Measurements from ENCODE around the gene TCEA3. TPM values are rescaled to one million over a fixed set of nuclear protein-coding genes. Genes with fewer than 3 reads are reported as not detected.
"Not testable (repeated sequence)": the region's sequence is repeated elsewhere in the genome, so short reads cannot be mapped to it uniquely, and the experiment has no call there.

TCEA3 gene
- total RNA-seq, 8 experiments from 2014 or later: 1.6 to 17.6 (median 2.9) TPM

- peak in 2 of 8 experiments; percentile 21 to 31 for ATAC-seq (replicated peaks in 6 of 8)
- in situ Hi-C loops (cut with MboI; ENCODE audit: low pct_unique_long_range_greater_than_20kb in 2 of 9, low sequenced_read_pairs in 9 of 9, unreplicated experiment in 9 of 9): no loop called here
Measured at GRCh38 chr1:23394181-23394580, 30.4 kb downstream of the TCEA3 start.

GRCh38 chr1:23393706-23394105 is 30.8 kb downstream of the TCEA3 start:
- H3K27ac ChIP-seq: no peak overlapping the region

More at GRCh38 chr1:23394181-23394580, 30.4 kb downstream of the TCEA3 start:
- WGBS, 10 experiments: 0 to 97% (median 78%) methylated on average over 1 to 4 of the region's 4 CpGs; no CpG with 5 or more reads in 2 of the 10 experiments
- H3K27ac ChIP-seq: no peak overlapping the region
- H3K4me3 ChIP-seq: no peak overlapping the region
- peaks cover 3 to 11% of the 10 kb centered on the region in 2 donors for H3K4me1 ChIP-seq (replicated peaks in 1 of 2)

GRCh38 chr1:23392125-23392855 is 32.3 kb downstream of the TCEA3 start:
- no peak overlapping the region for H3K27ac ChIP-seq
- in situ Hi-C loops (cut with MboI; ENCODE audit: low pct_unique_long_range_greater_than_20kb in 2 of 9, low sequenced_read_pairs in 9 of 9, unreplicated experiment in 9 of 9): no loop called here
- H3K4me3 ChIP-seq: no peak overlapping the region
- 29 to 82% (median 63%) methylated on average over 1 to 2 of the region's 2 CpGs; no CpG with 5 or more reads in 7 of the 10 experiments for WGBS, 10 experiments
- ATAC-seq (replicated peaks in 6 of 8): peak in 1 of 8 experiments; percentile 14
- peaks cover 3 to 11% of the 10 kb centered on the region in 2 donors for H3K4me1 ChIP-seq (replicated peaks in 1 of 2)

More at GRCh38 chr1:23393706-23394105, 30.8 kb downstream of the TCEA3 start:
- ATAC-seq (replicated peaks in 6 of 8): no peak
- H3K4me1 ChIP-seq (replicated peaks in 1 of 2): peaks cover 3 to 11% of the 10 kb centered on the region in 2 donors
- 60 to 98% (median 94%) methylated on average over 1 to 15 of the region's 15 CpGs; no CpG with 5 or more reads in 4 of the 10 experiments for WGBS, 10 experiments
- no peak overlapping the region for H3K4me3 ChIP-seq
- in situ Hi-C loops (cut with MboI; ENCODE audit: low pct_unique_long_range_greater_than_20kb in 2 of 9, low sequenced_read_pairs in 9 of 9, unreplicated experiment in 9 of 9): no loop called here

GRCh38 chr1:23389837-23390321 is 34.7 kb downstream of the TCEA3 start:
- no peak overlapping the region for H3K27ac ChIP-seq
- peak in 1 of 8 experiments; percentile 28 for ATAC-seq (replicated peaks in 6 of 8)
- no peak overlapping the region for H3K4me3 ChIP-seq
- WGBS, 10 experiments: 0 to 82% (median 73%) methylated on average over 1 to 9 of the region's 9 CpGs
- H3K4me1 ChIP-seq (replicated peaks in 1 of 2): peaks cover 0 to 11% of the 10 kb centered on the region in 2 donors
- in situ Hi-C loops (cut with MboI; ENCODE audit: low pct_unique_long_range_greater_than_20kb in 2 of 9, low sequenced_read_pairs in 9 of 9, unreplicated experiment in 9 of 9): no loop called here

- H3K4me1 ChIP-seq (replicated peaks in 1 of 2): peaks cover 0 to 6% of the 10 kb centered on the region in 2 donors
- H3K27ac ChIP-seq: no peak overlapping the region
- no peak for ATAC-seq (replicated peaks in 6 of 8)
- no peak overlapping the region for H3K4me3 ChIP-seq
- in situ Hi-C loops (cut with MboI; ENCODE audit: low pct_unique_long_range_greater_than_20kb in 2 of 9, low sequenced_read_pairs in 9 of 9, unreplicated experiment in 9 of 9): no loop called here
- WGBS, 10 experiments: 67 to 100% (median 89%) methylated on average over 1 to 7 of the region's 8 CpGs; no CpG with 5 or more reads in 4 of the 10 experiments
Measured at GRCh38 chr1:23387494-23387893, 37.1 kb downstream of the TCEA3 start.

- in situ Hi-C loops (cut with MboI; ENCODE audit: low pct_unique_long_range_greater_than_20kb in 2 of 9, low sequenced_read_pairs in 9 of 9, unreplicated experiment in 9 of 9): no loop called here
- 15 to 70% (median 45%) methylated on average over 1 to 14 of the region's 14 CpGs; no CpG with 5 or more reads in 2 of the 10 experiments for WGBS, 10 experiments
- Histone ChIP-seq H3K4me3 (no peak overlapping the region), H3K27ac (no peak overlapping the region), H3K4me1 (replicated peaks in 1 of 2) (peaks cover 0 to 6% of the 10 kb centered on the region in 2 donors)
- peak in 3 of 8 experiments; percentile 32 to 72 (median 65) for ATAC-seq (replicated peaks in 6 of 8)
Measured at GRCh38 chr1:23385119-23385621, 39.4 kb downstream of the TCEA3 start.

- Histone ChIP-seq H3K27ac (no peak overlapping the region), H3K4me1 (replicated peaks in 1 of 2) (peaks cover 0 to 6% of the 10 kb centered on the region in 2 donors), H3K4me3 (no peak overlapping the region)
- WGBS, 10 experiments: 30 to 100% (median 76%) methylated on average over 1 to 9 of the region's 11 CpGs; no CpG with 5 or more reads in 1 of the 10 experiments
- in situ Hi-C loops (cut with MboI; ENCODE audit: low pct_unique_long_range_greater_than_20kb in 2 of 9, low sequenced_read_pairs in 9 of 9, unreplicated experiment in 9 of 9): no loop called here
- peak in 1 of 8 experiments; percentile 9 for ATAC-seq (replicated peaks in 6 of 8)
Measured at GRCh38 chr1:23384312-23385058, 40.1 kb downstream of the TCEA3 start.

- H3K4me3 ChIP-seq: no peak overlapping the region
- ATAC-seq (replicated peaks in 6 of 8): no peak
- in situ Hi-C loops (cut with MboI; ENCODE audit: low pct_unique_long_range_greater_than_20kb in 2 of 9, low sequenced_read_pairs in 9 of 9, unreplicated experiment in 9 of 9): no loop called here
- no peak overlapping the region for H3K27ac ChIP-seq
- WGBS, 10 experiments: 0 to 100% (median 76%) methylated on average over 1 to 8 of the region's 8 CpGs; no CpG with 5 or more reads in 2 of the 10 experiments
- peaks cover 0 to 6% of the 10 kb centered on the region in 2 donors for H3K4me1 ChIP-seq (replicated peaks in 1 of 2)
Measured at GRCh38 chr1:23383577-23384311, 40.8 kb downstream of the TCEA3 start.

- Histone ChIP-seq H3K4me1 (replicated peaks in 1 of 2) (peaks cover 10 to 19% of the 10 kb centered on the region in 2 donors), H3K4me3 (no peak overlapping the region), H3K27ac (no peak overlapping the region)
- no peak for ATAC-seq (replicated peaks in 6 of 8)
- 61 to 89% (median 79%) methylated on average over 1 to 5 of the region's 5 CpGs for WGBS, 10 experiments
- in situ Hi-C loops (cut with MboI; ENCODE audit: low pct_unique_long_range_greater_than_20kb in 2 of 9, low sequenced_read_pairs in 9 of 9, unreplicated experiment in 9 of 9): no loop called here
Measured at GRCh38 chr1:23381233-23381885, 43.2 kb downstream of the TCEA3 start.

GRCh38 chr1:23380719-23381118 is 43.8 kb downstream of the TCEA3 start:
- WGBS, 10 experiments: 34 to 100% (median 73%) methylated on average over 1 to 5 of the region's 5 CpGs; no CpG with 5 or more reads in 4 of the 10 experiments
- in situ Hi-C loops (cut with MboI; ENCODE audit: low pct_unique_long_range_greater_than_20kb in 2 of 9, low sequenced_read_pairs in 9 of 9, unreplicated experiment in 9 of 9): no loop called here
- Histone ChIP-seq H3K27ac (no peak overlapping the region), H3K4me3 (no peak overlapping the region), H3K4me1 (replicated peaks in 1 of 2) (peaks cover 10 to 19% of the 10 kb centered on the region in 2 donors)
- no peak for ATAC-seq (replicated peaks in 6 of 8)

- in situ Hi-C loops (cut with MboI; ENCODE audit: low pct_unique_long_range_greater_than_20kb in 2 of 9, low sequenced_read_pairs in 9 of 9, unreplicated experiment in 9 of 9); H3K27ac ChIP-seq; H3K4me3 ChIP-seq; ATAC-seq (replicated peaks in 6 of 8): not testable (repeated sequence)
- H3K4me1 ChIP-seq (replicated peaks in 1 of 2): peaks cover 10 to 15% of the 10 kb centered on the region in 2 donors
- WGBS, 10 experiments: 29 to 81% (median 52%) methylated on average over 1 to 4 of the region's 4 CpGs; no CpG with 5 or more reads in 4 of the 10 experiments
Measured at GRCh38 chr1:23380236-23380635, 44.3 kb downstream of the TCEA3 start.
